A549 (cell line): ENCODE data around the gene C11orf71. TPM values are rescaled to one million over a fixed set of nuclear protein-coding genes. Genes with fewer than 3 reads are reported as not detected.

ENCODE experiments used
- ATAC-seq, 2 experiments: fragments of 200-7000 bp in 1 of 2; fragments of >200 bp in 1 of 2; cut with Nextera tagmentation in 1 of 2; cut with Tn5 transposase in 1 of 2; 3 replicates each; pipeline versions ENCODE4 v1.8.0 to v1.9.1; 2018 to 2020; ENCODE audit warnings: mild to moderate bottlenecking in 1 of 2, moderate library complexity in 1 of 2
- CTCF ChIA-PET: fragments of 300-600 bp; sonication (Branson Sonifier 250); formaldehyde crosslinking; extraction: SDS; loops from one replicate; lab custom pipeline; 2021; ENCODE audit warnings: antibody characterized with exemption, inconsistent platforms; lab: Yijun Ruan, JAX
- POLR2A ChIA-PET: fragments of 350-600 bp; formaldehyde crosslinking; extraction: SDS; loops from one replicate; lab custom pipeline; 2021; ENCODE audit warnings: antibody characterized with exemption, inconsistent platforms; lab: Yijun Ruan, JAX
- DNase-seq, 2 experiments: peaks; one replicate each; pipeline versions ENCODE4 v3.0.0 to v3.0.0-alpha.2; 2011 to 2016; ENCODE audit warnings: low read depth in 1 of 2, low spot score in 1 of 2
- FAIRE-seq: peaks from 2 replicates; lab custom pipeline; 2011; peaks lifted over from hg19 to GRCh38; lab: Jason Lieb, UNC
- H3K27ac ChIP-seq, 2 experiments: fragments of >200 bp; sonication (Bioruptor Twin); formaldehyde crosslinking; 3 replicates each; pipeline ENCODE4 v1.5.1; 2016 to 2017
- H3K4me1 ChIP-seq: fragments of >200 bp; sonication (Bioruptor Twin); formaldehyde crosslinking; 3 replicates; pipeline ENCODE4 v1.6.1; 2016
- H3K4me2 ChIP-seq: fragments of >200 bp; sonication (Bioruptor Twin); formaldehyde crosslinking; 3 replicates; pipeline ENCODE4 v1.6.1; 2016
- H3K4me3 ChIP-seq: fragments of >200 bp; sonication (Bioruptor Twin); formaldehyde crosslinking; 3 replicates; pipeline ENCODE4 v1.5.1; 2016
- H3K9me3 ChIP-seq: fragments of >200 bp; sonication (Bioruptor Twin); formaldehyde crosslinking; 3 replicates; pipeline ENCODE4 v1.6.1; 2016
- CBX8 ChIP-seq: fragments of 200-600 bp; sonication (generic); IDR thresholded peaks from 2 replicates; pipeline ENCODE4 v1.6.1; 2016
- CHD2 ChIP-seq: fragments of 150-350 bp; IDR thresholded peaks from 2 replicates; pipeline ENCODE4 v1.6.1; 2014; ENCODE audit warnings: low read length; ENCODE audit not compliant: partially characterized antibody
- CHD4 ChIP-seq: fragments of 200-600 bp; sonication (generic); IDR thresholded peaks from 2 replicates; pipeline ENCODE4 v1.6.1; 2016; ENCODE audit warnings: antibody characterized with exemption, mild to moderate bottlenecking, borderline replicate concordance
- EHF ChIP-seq: fragments of 250-450 bp; sonication (Bioruptor Pico); IDR thresholded peaks from 2 replicates; pipeline ENCODE4 v1.5.0; 2020; ENCODE audit warnings: mild to moderate bottlenecking
- EP300 ChIP-seq, 2 experiments: fragments of >200 bp; sonication (Bioruptor Twin); formaldehyde crosslinking; IDR thresholded peaks; 2 replicates in 1 of 2; 3 replicates in 1 of 2; pipeline ENCODE4 v1.6.1; 2016 to 2017
- HDAC2 ChIP-seq: fragments of 200-600 bp; sonication (generic); IDR thresholded peaks from 2 replicates; pipeline ENCODE4 v1.6.1; 2016
- HEYL ChIP-seq: fragments of 250-450 bp; sonication (Bioruptor Pico); IDR thresholded peaks from 2 replicates; pipeline ENCODE4 v1.8.0; 2021; ENCODE audit warnings: mild to moderate bottlenecking, moderate library complexity
- HOXB5 ChIP-seq: fragments of 250-450 bp; sonication (Bioruptor Pico); IDR thresholded peaks from 2 replicates; pipeline ENCODE4 v1.5.0; 2020; ENCODE audit warnings: mild to moderate bottlenecking, moderate library complexity
- JUNB ChIP-seq: fragments of >200 bp; sonication (Bioruptor Twin); formaldehyde crosslinking; IDR thresholded peaks from 2 replicates; pipeline ENCODE4 v1.6.1; 2016
- MAZ ChIP-seq: fragments of 150-350 bp; IDR thresholded peaks from 2 replicates; pipeline ENCODE4 v1.6.1; 2014; ENCODE audit warnings: antibody characterized with exemption, low read depth, low read length, borderline replicate concordance
- MYC ChIP-seq: IDR thresholded peaks from 2 replicates; pipeline ENCODE4 v1.6.1; 2012; ENCODE audit warnings: mild to moderate bottlenecking, inconsistent platforms, low read length, improper control_type of control experiment, borderline replicate concordance
- RAD21 ChIP-seq, 2 experiments: fragments of >200 bp in 1 of 2; sonication (Bioruptor Twin) in 1 of 2; formaldehyde crosslinking in 1 of 2; IDR thresholded peaks in 1 of 2; conservative IDR thresholded peaks in 1 of 2; 2 replicates in 1 of 2; 3 replicates in 1 of 2; pipeline ENCODE4 v1.6.1; 2012 to 2018; ENCODE audit warnings: inconsistent platforms in 1 of 2
- RCOR1 ChIP-seq: fragments of 150-350 bp; IDR thresholded peaks from 2 replicates; pipeline ENCODE4 v1.6.1; 2014; ENCODE audit warnings: antibody characterized with exemption, low read length, low read depth
- RFX5 ChIP-seq: fragments of 450-650 bp; IDR thresholded peaks from 2 replicates; pipeline ENCODE4 v1.7.1; 2014; ENCODE audit warnings: antibody characterized with exemption, mild to moderate bottlenecking, moderate library complexity
- SMC3 ChIP-seq: fragments of >200 bp; sonication (Bioruptor Twin); formaldehyde crosslinking; IDR thresholded peaks from 3 replicates; pipeline ENCODE4 v1.6.1; 2018; ENCODE audit warnings: inconsistent platforms
- TFCP2L1 ChIP-seq: fragments of 250-450 bp; sonication (Bioruptor Pico); IDR thresholded peaks from 2 replicates; pipeline ENCODE4 v1.5.0; 2021; ENCODE audit warnings: mild to moderate bottlenecking
- ZC3H11A ChIP-seq: fragments of 450-650 bp; IDR thresholded peaks from 2 replicates; pipeline ENCODE4 v1.6.1; 2014; ENCODE audit warnings: antibody characterized with exemption, mild to moderate bottlenecking
- ZNF302 ChIP-seq: fragments of 250-450 bp; sonication (Bioruptor Pico); IDR thresholded peaks from 2 replicates; pipeline ENCODE4 v1.9.0; 2021; ENCODE audit warnings: inconsistent platforms, mild to moderate bottlenecking, moderate library complexity
- WGBS: methylation state at CpG from one replicate; pipeline ENCODE4 v1.1.6; 2017; ENCODE audit errors: missing lambda C conversion rate; 5-methylcytosine and 5-hydroxymethylcytosine counted together
- polyA plus RNA-seq, 4 experiments: library from polyadenylated mRNA; depleted of rRNA in 3 of 4; stranded (reverse); fragments of >200 nt; fragmentation: RNase III in 1 of 4; extraction: RNeasy Plus Mini Kit Qiagen cat#74134 plus additional on column Dnase treatment in 1 of 4; gene quantifications; 2 replicates in 3 of 4; 3 replicates in 1 of 4; pipeline ENCODE4 v1.2.3, GENCODE V29; 2011 to 2017
- TF ChIP-seq, protein P1 (sequence below): fragments of >200 bp; sonication (Bioruptor Twin); formaldehyde crosslinking; IDR thresholded peaks from 3 replicates; pipeline ENCODE4 v1.6.1; 2016
- TF ChIP-seq, protein P2 (sequence below): fragments of 450-650 bp; IDR thresholded peaks from 2 replicates; pipeline ENCODE4 v1.6.1; 2014; ENCODE audit warnings: antibody characterized with exemption
- TF ChIP-seq, protein P3 (sequence below): fragments of 250-450 bp; sonication (Bioruptor Pico); IDR thresholded peaks from 2 replicates; pipeline ENCODE4 v1.5.0; 2020; ENCODE audit warnings: low read depth, mild to moderate bottlenecking, moderate library complexity

Gene C11orf71
- polyA plus RNA-seq, 2 of the 4 experiments (the other 2 are of a cell fraction): 6.0 to 9.3 TPM

DNA sequence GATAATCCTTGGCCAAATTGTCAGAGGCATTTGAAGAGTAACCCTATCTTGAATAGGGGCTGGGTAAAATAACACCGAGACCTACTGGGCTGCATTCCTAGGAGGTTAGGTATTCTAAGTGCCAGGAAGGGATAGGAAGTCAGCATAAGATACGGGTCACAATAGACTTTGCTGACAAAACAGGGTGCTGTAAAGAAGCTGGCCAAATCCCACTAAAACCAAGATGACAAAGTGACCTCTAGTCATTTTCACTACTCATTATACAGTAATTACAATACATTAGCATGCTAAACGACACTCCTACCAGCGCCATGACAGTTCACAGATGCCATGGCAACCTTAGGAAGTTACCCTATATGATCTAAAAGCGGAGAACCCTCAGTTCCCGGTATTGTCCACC lies 38.0 kb upstream of the C11orf71 start:
- CTCF ChIA-PET: interaction anchor here (0.9 kb wide), 1 partner anchor 98 kb away, joined by 5 read pairs; no protein-coding TSS in a partner anchor
- DNase-seq (no peak), FAIRE-seq (no peak)

DNA sequence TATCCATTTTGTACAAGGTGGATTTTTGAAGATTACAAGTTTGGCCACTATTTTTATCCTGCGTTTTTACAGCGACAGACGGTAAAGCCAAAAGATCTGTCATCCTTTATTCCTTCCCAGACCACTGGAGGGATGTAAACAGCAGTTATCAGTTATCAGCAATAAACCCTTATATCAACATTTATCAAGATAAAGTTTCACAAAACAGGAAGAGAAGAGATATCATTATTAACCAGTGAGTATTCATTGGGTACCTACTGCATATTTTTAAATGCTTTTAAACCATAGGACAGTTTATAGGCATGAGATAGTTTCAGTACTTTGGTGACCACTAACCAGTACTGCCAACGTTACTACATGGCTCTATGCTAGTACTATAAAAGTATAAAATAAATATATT lies 33.1 kb upstream of the C11orf71 start:
- Histone ChIP-seq H3K4me1 (no peaks in the 10 kb centered on the region; the same call in 2 of the 3 replicates), H3K4me2 (no peak overlapping the region), H3K9me3 (no peaks in the 10 kb centered on the region), H3K27ac (no peak overlapping the region), H3K4me3 (no peak overlapping the region)
- ATAC-seq: no peak
- DNase-seq: no peak
- FAIRE-seq: no peak
- ChIA-PET CTCF (no interaction called here), POLR2A (no interaction called here)
- WGBS: 86% methylated on average over 4 of the region's 4 CpGs
- TF ChIP-seq CHD4 (no peak), RAD21 (conservative IDR thresholded peaks at IDR 0.05 in 1 of 2, IDR thresholded peaks at IDR 0.05 in 1 of 2) (no peak), CBX8 (no peak), EHF (CRISPR knock-in tag) (no peak), JUNB (no peak), RCOR1 (no peak), ZNF302 (CRISPR knock-in tag) (no peak), HOXB5 (CRISPR knock-in tag) (no peak)

More for the DNA sequence above, 38.0 kb upstream of the C11orf71 start:
- POLR2A ChIA-PET: no interaction called here
- no peak overlapping the region for H3K4me3 ChIP-seq
- no peak for ATAC-seq
- peaks cover 21% of the 10 kb centered on the region for H3K4me1 ChIP-seq
- peak overlapping the region; percentile 86 to 100; a peak in 5 of 6 replicates for H3K27ac ChIP-seq
- WGBS: 81% methylated on average over 6 of the region's 6 CpGs
- H3K9me3 ChIP-seq: no peaks in the 10 kb centered on the region
- TF ChIP-seq MAZ (no peak), EP300 (IDR thresholded peaks at IDR 0.05) (no peak), HEYL (CRISPR knock-in tag) (no peak), JUNB (no peak), MYC (no peak), ZC3H11A (no peak), HDAC2 (no peak), CHD2 (no peak), TFCP2L1 (CRISPR knock-in tag) (no peak), SMC3 (no peak)
- TF ChIP-seq, protein P1, sequence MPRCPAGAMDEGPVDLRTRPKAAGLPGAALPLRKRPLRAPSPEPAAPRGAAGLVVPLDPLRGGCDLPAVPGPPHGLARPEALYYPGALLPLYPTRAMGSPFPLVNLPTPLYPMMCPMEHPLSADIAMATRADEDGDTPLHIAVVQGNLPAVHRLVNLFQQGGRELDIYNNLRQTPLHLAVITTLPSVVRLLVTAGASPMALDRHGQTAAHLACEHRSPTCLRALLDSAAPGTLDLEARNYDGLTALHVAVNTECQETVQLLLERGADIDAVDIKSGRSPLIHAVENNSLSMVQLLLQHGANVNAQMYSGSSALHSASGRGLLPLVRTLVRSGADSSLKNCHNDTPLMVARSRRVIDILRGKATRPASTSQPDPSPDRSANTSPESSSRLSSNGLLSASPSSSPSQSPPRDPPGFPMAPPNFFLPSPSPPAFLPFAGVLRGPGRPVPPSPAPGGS: no peak
- TF ChIP-seq, protein P2, sequence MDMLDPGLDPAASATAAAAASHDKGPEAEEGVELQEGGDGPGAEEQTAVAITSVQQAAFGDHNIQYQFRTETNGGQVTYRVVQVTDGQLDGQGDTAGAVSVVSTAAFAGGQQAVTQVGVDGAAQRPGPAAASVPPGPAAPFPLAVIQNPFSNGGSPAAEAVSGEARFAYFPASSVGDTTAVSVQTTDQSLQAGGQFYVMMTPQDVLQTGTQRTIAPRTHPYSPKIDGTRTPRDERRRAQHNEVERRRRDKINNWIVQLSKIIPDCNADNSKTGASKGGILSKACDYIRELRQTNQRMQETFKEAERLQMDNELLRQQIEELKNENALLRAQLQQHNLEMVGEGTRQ: no peak
- TF ChIP-seq, protein P3, sequence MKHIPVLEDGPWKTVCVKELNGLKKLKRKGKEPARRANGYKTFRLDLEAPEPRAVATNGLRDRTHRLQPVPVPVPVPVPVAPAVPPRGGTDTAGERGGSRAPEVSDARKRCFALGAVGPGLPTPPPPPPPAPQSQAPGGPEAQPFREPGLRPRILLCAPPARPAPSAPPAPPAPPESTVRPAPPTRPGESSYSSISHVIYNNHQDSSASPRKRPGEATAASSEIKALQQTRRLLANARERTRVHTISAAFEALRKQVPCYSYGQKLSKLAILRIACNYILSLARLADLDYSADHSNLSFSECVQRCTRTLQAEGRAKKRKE (CRISPR knock-in tag): no peak
- TF ChIP-seq, all 56 proteins: peak for 0
- H3K4me2 ChIP-seq: peak overlapping the region; percentile 75

DNA sequence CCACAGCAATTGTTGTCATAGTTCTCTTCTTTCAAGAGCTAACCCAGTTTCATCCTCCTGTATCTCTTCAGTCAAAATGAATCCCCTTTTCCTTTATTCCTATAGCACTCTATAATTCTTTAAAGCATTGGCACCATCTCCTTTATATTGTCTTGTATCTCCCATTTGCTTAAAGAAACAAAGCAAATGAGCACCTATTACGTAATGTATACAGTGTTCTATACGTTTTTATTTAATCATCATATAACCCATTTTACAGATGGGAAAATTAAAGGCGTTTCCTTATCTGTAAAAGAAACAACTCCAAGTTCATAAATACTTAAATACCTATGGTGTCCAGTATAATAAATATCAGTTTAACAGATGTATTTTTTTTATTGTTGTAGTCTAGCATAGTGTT lies 32.6 kb upstream of the C11orf71 start:
- Histone ChIP-seq H3K27ac (no peak overlapping the region), H3K4me1 (no peaks in the 10 kb centered on the region), H3K4me3 (no peak overlapping the region), H3K9me3 (no peaks in the 10 kb centered on the region), H3K4me2 (no peak overlapping the region)
- FAIRE-seq (no peak), DNase-seq (no peak), ATAC-seq (no peak)
- TF ChIP-seq CBX8 (no peak), RFX5 (no peak)
- 81% methylated on average over 3 of the region's 3 CpGs for WGBS
- POLR2A ChIA-PET: no interaction called here
- CTCF ChIA-PET: no interaction called here
